Caco-2 (cell line): ENCODE measurements around the gene TSHZ1. TPM values are rescaled to one million over a fixed set of nuclear protein-coding genes. Genes with fewer than 3 reads are reported as not detected.

ENCODE experiments used
- BruUV-seq: library from RNA; stranded (reverse); fragments of 400-500 nt; replicated peaks from 2 replicates; lab custom pipeline; 2021; lab: Mats Ljungman, UMichigan
- CTCF ChIA-PET: fragments of 300-600 bp; sonication (Branson Sonifier 250); formaldehyde crosslinking; loops from one replicate; lab custom pipeline; 2022; ENCODE audit warnings: antibody characterized with exemption; lab: Charles Lee
- POLR2A ChIA-PET: fragments of 300-600 bp; sonication (Branson Sonifier 250); formaldehyde crosslinking; loops from one replicate; lab custom pipeline; 2022; ENCODE audit warnings: antibody characterized with exemption; lab: Charles Lee
- DNase-seq, 2 experiments: peaks; one replicate each; pipeline versions ENCODE4 v3.0.0 to v3.0.0-alpha.2; 2020 to 2022
- H3K27me3 ChIP-seq: replicated peaks from 2 replicates; pipeline ENCODE4 v1.6.0; 2011; ENCODE audit warnings: low read length; ENCODE audit not compliant: control insufficient read depth, insufficient read depth
- H3K36me3 ChIP-seq: 2 replicates; pipeline ENCODE4 v1.5.1; 2011; ENCODE audit warnings: low read length; ENCODE audit not compliant: control insufficient read depth, insufficient read depth
- H3K4me1 ChIP-seq: fragments of 250-450 bp; sonication (Bioruptor Pico); 2 replicates; pipeline ENCODE4 v1.5.1; 2020; ENCODE audit warnings: mild to moderate bottlenecking
- H3K4me3 ChIP-seq: 2 replicates; pipeline ENCODE4 v1.5.1; 2011; ENCODE audit warnings: low read depth, mild to moderate bottlenecking, control low read depth, low read length
- H3K9me3 ChIP-seq: fragments of 250-450 bp; sonication (Bioruptor Pico); 2 replicates; pipeline ENCODE4 v1.5.1; 2020; ENCODE audit warnings: mild to moderate bottlenecking, moderate library complexity
- H3K27ac Mint-ChIP-seq: one replicate; pipeline ENCODE4 v1.8.0; 2022; ENCODE audit warnings: mixed read lengths; ENCODE audit not compliant: unreplicated experiment
- H3K27me3 Mint-ChIP-seq: one replicate; pipeline ENCODE4 v1.8.0; 2022; ENCODE audit warnings: mixed read lengths; ENCODE audit not compliant: insufficient read depth, unreplicated experiment
- H3K36me3 Mint-ChIP-seq: one replicate; pipeline ENCODE4 v1.8.0; 2022; ENCODE audit warnings: mild to moderate bottlenecking, mixed read lengths; ENCODE audit not compliant: insufficient read depth, unreplicated experiment
- H3K4me1 Mint-ChIP-seq: one replicate; pipeline ENCODE4 v1.8.0; 2022; ENCODE audit warnings: low read depth, mixed read lengths; ENCODE audit not compliant: unreplicated experiment
- H3K4me3 Mint-ChIP-seq: one replicate; pipeline ENCODE4 v1.8.0; 2022; ENCODE audit warnings: mild to moderate bottlenecking, moderate library complexity, mixed read lengths; ENCODE audit not compliant: unreplicated experiment
- H3K9me3 Mint-ChIP-seq: one replicate; pipeline ENCODE4 v1.8.0; 2022; ENCODE audit warnings: mixed read lengths; ENCODE audit not compliant: unreplicated experiment
- CTCF ChIP-seq, 2 experiments: fragments of 200-600 bp in 1 of 2; IDR thresholded peaks; 1 replicate in 1 of 2; 2 replicates in 1 of 2; pipeline versions ENCODE4 v1.5.1 to v1.8.0; 2011 to 2022; ENCODE audit warnings: antibody characterized with exemption in 1 of 2, control low read depth in 1 of 2, inconsistent platforms in 1 of 2, low read depth in 1 of 2, low read length in 1 of 2, mild to moderate bottlenecking in 1 of 2, moderate library complexity in 1 of 2; ENCODE audit not compliant: insufficient read depth in 1 of 2, severe bottlenecking in 1 of 2, unreplicated experiment in 1 of 2
- intact Hi-C: fragments of 100-400 bp; cut with micrococcal nuclease; formaldehyde crosslinking; loops from one replicate; pipeline ENCODE4 v1.10.0; 2022; ENCODE audit not compliant: unreplicated experiment
- total RNA-seq: library from RNA; stranded (reverse); gene quantifications from 2 replicates; pipeline ENCODE4 v1.2.3, GENCODE V29; 2022

TSHZ1 gene
- total RNA-seq, 1 experiment from 2014 or later = 4.4 TPM

- no peak for TF ChIP-seq CTCF (IDR thresholded peaks at IDR 0.05; ENCODE audit: insufficient read depth in 1 of 2, low read depth in 1 of 2, low read length in 1 of 2, severe bottlenecking in 1 of 2, unreplicated experiment in 1 of 2)
- BruUV-seq = no TSS peak
- no peaks in the 10 kb centered on the region for H3K4me1 Mint-ChIP-seq
- no peaks in the 10 kb centered on the region for H3K4me1 ChIP-seq
- H3K9me3 Mint-ChIP-seq = no peaks in the 10 kb centered on the region
- CTCF ChIA-PET = no interaction called here
- H3K4me3 Mint-ChIP-seq = no peak overlapping the region
- no peak overlapping the region for H3K27ac Mint-ChIP-seq
- H3K27me3 Mint-ChIP-seq = no peaks in the 10 kb centered on the region
- no peaks in the 10 kb centered on the region for H3K36me3 Mint-ChIP-seq
- no peak overlapping the region for H3K4me3 ChIP-seq
- H3K36me3 ChIP-seq = no peaks in the 10 kb centered on the region
- POLR2A ChIA-PET = no interaction called here
- intact Hi-C loops = no loop called here
- H3K9me3 ChIP-seq = no peaks in the 10 kb centered on the region
- no peak for DNase-seq
- no peaks in the 10 kb centered on the region for H3K27me3 ChIP-seq
These were observed 46.1 kb upstream of the TSHZ1 start for GRCh38 chr18:75164479-75164878.

- Mint-ChIP-seq H3K4me3 (no peak overlapping the region), H3K27ac (no peak overlapping the region), H3K36me3 (no peaks in the 10 kb centered on the region), H3K4me1 (no peaks in the 10 kb centered on the region), H3K9me3 (no peaks in the 10 kb centered on the region), H3K27me3 (no peaks in the 10 kb centered on the region)
- Histone ChIP-seq H3K4me1 (no peaks in the 10 kb centered on the region), H3K9me3 (no peaks in the 10 kb centered on the region), H3K36me3 (no peaks in the 10 kb centered on the region), H3K27me3 (no peaks in the 10 kb centered on the region), H3K4me3 (no peak overlapping the region)
- ChIA-PET POLR2A (no interaction called here), CTCF (no interaction called here)
- intact Hi-C loops = no loop called here
- no TSS peak for BruUV-seq
- TF ChIP-seq CTCF (IDR thresholded peaks at IDR 0.05; ENCODE audit: insufficient read depth in 1 of 2, low read depth in 1 of 2, low read length in 1 of 2, severe bottlenecking in 1 of 2, unreplicated experiment in 1 of 2) = no peak
- no peak for DNase-seq
These were observed 44.7 kb upstream of the TSHZ1 start for GRCh38 chr18:75165926-75166325.

- ChIA-PET POLR2A (no interaction called here), CTCF (no interaction called here)
- no peak overlapping the region for H3K27ac Mint-ChIP-seq
- no peaks in the 10 kb centered on the region for H3K36me3 Mint-ChIP-seq
- no TSS peak for BruUV-seq
- H3K9me3 Mint-ChIP-seq = no peaks in the 10 kb centered on the region
- H3K4me3 Mint-ChIP-seq = no peak overlapping the region
- no peaks in the 10 kb centered on the region for H3K4me1 Mint-ChIP-seq
- Histone ChIP-seq H3K9me3 (no peaks in the 10 kb centered on the region), H3K4me3 (no peak overlapping the region), H3K27me3 (no peaks in the 10 kb centered on the region), H3K36me3 (no peaks in the 10 kb centered on the region), H3K4me1 (no peaks in the 10 kb centered on the region)
- DNase-seq = no peak
- intact Hi-C loops = no loop called here
- H3K27me3 Mint-ChIP-seq = no peaks in the 10 kb centered on the region
- TF ChIP-seq CTCF (IDR thresholded peaks at IDR 0.05; ENCODE audit: insufficient read depth in 1 of 2, low read depth in 1 of 2, low read length in 1 of 2, severe bottlenecking in 1 of 2, unreplicated experiment in 1 of 2) = no peak
These were observed 43.5 kb upstream of the TSHZ1 start for GRCh38 chr18:75167137-75167536.
